ENCODE results near the gene EED. TPM values are rescaled to one million over a fixed set of nuclear protein-coding genes. Genes with fewer than 3 reads are reported as not detected.

Gene EED
- total and polyA plus RNA-seq, 4 donors: 11.1 to 40.2 (median 16.5) TPM

DNA sequence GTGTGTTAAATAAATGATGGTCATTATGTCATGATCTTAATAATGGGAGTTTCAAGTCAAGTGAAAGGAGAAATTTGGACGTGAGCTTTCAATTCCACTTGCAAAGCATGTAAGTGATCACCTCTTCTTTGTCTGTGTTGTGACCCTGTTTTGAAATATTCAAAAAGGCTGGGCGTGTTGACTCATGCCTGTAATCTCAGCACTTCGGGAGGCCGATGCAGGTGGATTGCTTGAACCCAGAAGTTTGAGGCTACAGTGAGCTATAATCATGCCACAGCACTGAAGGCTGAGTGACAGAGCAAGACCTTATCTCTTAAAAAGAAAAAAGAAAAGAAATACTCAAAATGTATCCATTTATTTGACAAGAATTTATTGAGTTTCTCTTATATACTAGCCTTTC lies 32.9 kb upstream of the EED start:
- H3K27me3 ChIP-seq (ENCODE audit: control insufficient read depth in 3 of 3, insufficient read depth in 3 of 3, low read length in 2 of 3): no peaks in the 10 kb centered on the region
- H3K9ac ChIP-seq (ENCODE audit: insufficient read depth in 1 of 2, low read length in 2 of 2): no peak overlapping the region
- ATAC-seq (ENCODE audit: insufficient read depth, low FRiP score): no peak
- H3K36me3 ChIP-seq (ENCODE audit: control insufficient read depth in 4 of 4, insufficient read depth in 4 of 4, low read length in 4 of 4): no peaks in the 10 kb centered on the region
- no peak for DNase-seq
- WGBS, 2 donors: 79 to 80% methylated on average over 4 of the region's 4 CpGs
- no peak overlapping the region for H3K4me3 ChIP-seq
- H3K9me3 ChIP-seq (ENCODE audit: control insufficient read depth in 4 of 4, insufficient read depth in 3 of 4, low read length in 3 of 4): no peaks in the 10 kb centered on the region
- H3K27ac ChIP-seq (ENCODE audit: low read depth in 1 of 2, low read length in 1 of 2): no peak overlapping the region
- TF ChIP-seq CTCF (IDR thresholded peaks at IDR 0.05; ENCODE audit: control extremely low read depth, extremely low read depth): no peak
- H3K4me1 ChIP-seq (ENCODE audit: control insufficient read depth in 5 of 5, insufficient read depth in 5 of 5, low read length in 5 of 5): no peaks in the 10 kb centered on the region

DNA sequence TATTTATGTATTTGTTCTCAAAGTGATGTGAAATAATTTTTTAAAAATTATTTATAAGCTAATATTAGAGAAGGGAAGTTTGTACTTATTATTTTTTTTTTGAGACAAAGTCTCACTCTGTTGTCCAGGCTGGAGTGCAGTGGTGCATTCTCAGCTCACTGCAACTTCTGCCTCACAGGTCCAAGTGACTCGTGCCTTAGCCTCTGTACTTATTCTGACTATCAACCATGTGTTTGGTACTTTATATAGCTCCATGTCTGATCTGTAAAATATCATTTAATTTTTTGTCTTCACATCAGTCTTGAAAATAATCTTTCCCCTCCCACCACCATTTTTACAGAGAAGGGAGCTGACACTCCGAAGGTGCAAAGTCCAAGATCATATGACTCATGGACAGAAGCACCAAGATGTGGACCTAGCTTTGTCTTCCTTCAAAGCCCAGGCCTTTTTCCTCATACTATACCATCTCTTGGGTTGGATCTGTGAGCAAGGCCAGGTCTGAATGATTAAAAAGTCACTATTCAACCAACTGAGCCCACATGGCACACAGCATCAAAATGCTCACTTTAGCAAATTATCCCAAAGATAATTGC lies 32.4 kb upstream of the EED start:
- no peak for ATAC-seq (ENCODE audit: insufficient read depth, low FRiP score)
- Histone ChIP-seq H3K4me3 (no peak overlapping the region), H3K9ac (ENCODE audit: insufficient read depth in 1 of 2, low read length in 2 of 2) (no peak overlapping the region), H3K9me3 (ENCODE audit: control insufficient read depth in 4 of 4, insufficient read depth in 3 of 4, low read length in 3 of 4) (no peaks in the 10 kb centered on the region), H3K27ac (ENCODE audit: low read depth in 1 of 2, low read length in 1 of 2) (no peak overlapping the region), H3K36me3 (ENCODE audit: control insufficient read depth in 4 of 4, insufficient read depth in 4 of 4, low read length in 4 of 4) (no peaks in the 10 kb centered on the region), H3K27me3 (ENCODE audit: control insufficient read depth in 3 of 3, insufficient read depth in 3 of 3, low read length in 2 of 3) (no peaks in the 10 kb centered on the region), H3K4me1 (ENCODE audit: control insufficient read depth in 5 of 5, insufficient read depth in 5 of 5, low read length in 5 of 5) (no peaks in the 10 kb centered on the region)
- no peak for DNase-seq
- WGBS, 2 donors: 93 to 97% methylated on average over 2 of the region's 2 CpGs
- no peak for TF ChIP-seq CTCF (IDR thresholded peaks at IDR 0.05; ENCODE audit: control extremely low read depth, extremely low read depth)

DNA sequence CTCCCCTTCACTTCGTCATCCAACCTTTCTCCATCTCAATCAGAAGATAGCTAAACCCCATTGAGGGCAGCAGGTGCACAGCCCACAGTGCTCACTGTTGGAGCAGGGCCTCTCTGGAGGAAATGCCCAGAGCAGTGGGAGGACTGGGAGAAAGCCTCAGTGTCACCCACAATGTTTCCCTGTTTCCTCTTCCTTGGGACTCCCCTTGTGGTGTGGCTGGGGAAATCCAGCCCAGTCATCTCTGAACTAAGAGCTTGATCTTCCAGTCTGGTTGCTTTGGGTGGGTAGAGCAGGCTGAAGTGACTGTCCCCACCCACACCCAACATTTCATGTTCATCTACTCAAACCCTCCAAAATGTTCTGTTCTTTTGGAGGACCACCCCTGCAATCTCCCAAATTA lies 29.8 kb upstream of the EED start:
- WGBS, 2 donors: 88 to 89% methylated on average over 1 of the region's 1 CpG
- no peak for TF ChIP-seq CTCF (IDR thresholded peaks at IDR 0.05; ENCODE audit: control extremely low read depth, extremely low read depth)
- H3K9me3 ChIP-seq (ENCODE audit: control insufficient read depth in 4 of 4, insufficient read depth in 3 of 4, low read length in 3 of 4): no peaks in the 10 kb centered on the region
- H3K36me3 ChIP-seq (ENCODE audit: control insufficient read depth in 4 of 4, insufficient read depth in 4 of 4, low read length in 4 of 4): no peaks in the 10 kb centered on the region
- no peak overlapping the region for H3K27ac ChIP-seq (ENCODE audit: low read depth in 1 of 2, low read length in 1 of 2)
- DNase-seq (no peak), ATAC-seq (ENCODE audit: insufficient read depth, low FRiP score) (no peak)
- H3K4me1 ChIP-seq (ENCODE audit: control insufficient read depth in 5 of 5, insufficient read depth in 5 of 5, low read length in 5 of 5): peaks cover 0 to 3% (median 0%) of the 10 kb centered on the region in 5 donors
- no peak overlapping the region for H3K4me3 ChIP-seq
- H3K27me3 ChIP-seq (ENCODE audit: control insufficient read depth in 3 of 3, insufficient read depth in 3 of 3, low read length in 2 of 3): no peaks in the 10 kb centered on the region
- no peak overlapping the region for H3K9ac ChIP-seq (ENCODE audit: insufficient read depth in 1 of 2, low read length in 2 of 2)

Data from lung (tissue), 12 donors.